GM18526 (cell line): ENCODE data around the gene TOP3B.

Experiments used
- POLR2A ChIP-seq: IDR thresholded peaks from 3 replicates; pipeline ENCODE4 v1.6.1; 2011; ENCODE audit not compliant: insufficient read length; ENCODE audit errors: extremely low read depth

TOP3B gene

DNA sequence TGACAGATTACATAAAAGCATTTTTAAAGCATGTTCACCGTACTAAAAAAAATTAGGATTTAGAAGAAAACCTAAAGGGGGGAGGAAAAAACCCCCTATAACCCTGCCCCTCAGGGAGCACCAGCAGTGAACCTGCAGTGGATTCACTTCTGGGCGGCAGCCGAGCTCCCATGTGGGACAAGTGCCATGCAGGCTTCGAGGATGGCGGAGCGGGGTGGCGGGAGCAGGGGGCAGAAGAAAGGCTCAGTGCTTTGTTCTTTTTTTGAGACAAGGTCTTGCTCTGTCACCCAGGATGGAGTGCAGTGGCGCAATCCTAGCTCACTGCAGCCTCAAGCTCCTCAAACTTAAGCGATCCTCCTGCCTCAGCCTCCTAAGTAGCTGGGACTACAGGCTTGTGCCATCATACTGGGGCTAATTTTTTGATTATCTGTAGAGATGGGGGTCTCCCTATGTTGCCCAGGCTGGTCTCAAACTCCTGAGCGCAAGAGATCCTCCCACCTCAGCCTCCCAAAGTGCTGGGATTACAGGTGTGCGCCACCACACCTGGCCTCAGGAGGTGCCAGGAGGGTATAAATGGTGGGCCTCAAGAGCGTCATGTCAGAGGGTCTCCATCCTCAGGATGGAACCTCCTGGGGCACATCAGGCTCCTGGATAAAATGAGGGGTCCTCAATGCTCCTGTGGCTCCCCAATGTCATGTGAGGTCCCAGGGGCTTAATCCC, 64.0 kb downstream of the TOP3B start:
- no peak for TF ChIP-seq POLR2A

DNA sequence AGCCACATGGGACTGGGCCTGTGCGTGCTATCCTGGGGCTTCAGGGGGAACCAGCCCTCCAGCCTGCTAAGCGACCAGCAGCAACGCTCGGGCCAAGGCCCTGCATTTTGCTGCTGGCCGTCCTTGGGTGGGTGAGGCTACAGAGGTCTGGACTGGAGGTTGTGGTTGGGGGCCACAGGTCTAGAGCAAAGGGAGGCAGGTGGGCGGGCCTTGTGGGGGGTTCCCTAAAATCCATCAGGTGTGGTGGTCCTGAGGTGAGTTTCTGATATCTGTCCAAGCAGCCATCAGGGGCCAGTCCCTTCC, 64.7 kb downstream of the TOP3B start:
- TF ChIP-seq POLR2A, result no peak

DNA sequence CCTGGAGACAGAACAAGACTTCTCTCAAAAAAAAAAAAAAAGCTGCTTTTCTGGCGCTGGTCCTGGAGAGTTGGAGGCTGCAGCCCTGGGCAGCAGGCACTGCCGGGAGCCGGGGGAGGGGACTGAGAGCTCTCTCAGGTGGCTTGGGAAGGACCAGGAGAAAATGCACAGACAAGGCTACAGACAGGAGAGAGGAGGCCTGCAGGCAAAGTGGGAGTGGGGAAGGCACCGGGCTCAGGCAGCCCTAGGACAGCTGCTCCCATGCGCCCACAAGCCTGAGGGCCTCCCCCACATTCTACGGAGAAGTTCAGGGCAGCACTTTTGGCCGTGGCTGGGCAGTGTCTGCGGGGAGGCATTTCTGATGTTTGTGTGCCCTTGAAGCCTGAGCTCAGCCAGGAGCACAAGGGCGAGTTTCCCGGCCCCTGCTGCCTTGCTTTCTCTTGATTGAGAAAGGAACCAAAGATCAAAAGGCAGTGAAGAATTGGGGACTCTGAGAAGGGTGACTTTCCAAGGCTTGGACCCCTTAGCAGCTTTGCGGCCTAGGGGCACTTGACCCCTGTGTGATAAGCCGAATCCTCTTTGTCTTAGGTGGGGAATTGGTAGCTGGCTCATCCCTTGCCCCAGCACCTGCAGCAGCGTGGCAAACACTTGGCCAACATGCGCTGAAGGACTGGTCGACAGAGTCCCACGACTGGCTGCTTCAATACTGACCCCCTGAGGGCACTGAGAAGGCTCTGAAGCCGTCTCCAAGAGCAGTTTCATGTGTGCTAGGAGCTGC, 65.2 kb downstream of the TOP3B start:
- no peak for TF ChIP-seq POLR2A

DNA sequence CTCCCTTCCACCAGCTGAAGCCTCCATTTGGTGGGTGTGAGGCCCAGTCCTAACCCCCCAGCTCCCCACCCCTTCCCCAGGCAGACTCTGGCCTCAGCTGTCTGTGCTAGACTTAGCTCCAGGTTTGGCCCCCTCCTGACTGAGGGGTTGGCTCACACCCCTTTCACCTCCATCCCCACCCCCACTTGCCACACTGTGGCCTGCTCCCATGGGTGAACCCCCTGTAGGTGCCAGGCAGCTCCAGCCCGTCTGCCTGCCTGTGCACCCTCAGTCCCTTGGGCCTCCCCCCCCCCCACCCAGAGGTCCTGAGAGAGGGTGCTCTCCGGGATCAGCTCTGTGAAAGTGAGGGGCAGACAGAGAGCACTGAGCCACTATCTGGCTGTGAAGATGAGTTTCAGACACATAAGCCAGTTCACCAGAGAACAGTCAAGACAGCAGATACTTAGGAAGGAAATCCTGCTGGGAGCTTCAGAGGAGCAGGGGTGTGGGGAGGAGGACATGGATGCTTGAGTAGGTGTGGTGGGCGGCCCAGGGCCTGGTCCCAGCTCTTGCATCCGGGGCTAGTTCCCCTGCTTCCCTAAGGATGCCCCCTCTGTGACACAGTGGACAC, 66.2 kb downstream of the TOP3B start:
- no peak for TF ChIP-seq POLR2A

DNA sequence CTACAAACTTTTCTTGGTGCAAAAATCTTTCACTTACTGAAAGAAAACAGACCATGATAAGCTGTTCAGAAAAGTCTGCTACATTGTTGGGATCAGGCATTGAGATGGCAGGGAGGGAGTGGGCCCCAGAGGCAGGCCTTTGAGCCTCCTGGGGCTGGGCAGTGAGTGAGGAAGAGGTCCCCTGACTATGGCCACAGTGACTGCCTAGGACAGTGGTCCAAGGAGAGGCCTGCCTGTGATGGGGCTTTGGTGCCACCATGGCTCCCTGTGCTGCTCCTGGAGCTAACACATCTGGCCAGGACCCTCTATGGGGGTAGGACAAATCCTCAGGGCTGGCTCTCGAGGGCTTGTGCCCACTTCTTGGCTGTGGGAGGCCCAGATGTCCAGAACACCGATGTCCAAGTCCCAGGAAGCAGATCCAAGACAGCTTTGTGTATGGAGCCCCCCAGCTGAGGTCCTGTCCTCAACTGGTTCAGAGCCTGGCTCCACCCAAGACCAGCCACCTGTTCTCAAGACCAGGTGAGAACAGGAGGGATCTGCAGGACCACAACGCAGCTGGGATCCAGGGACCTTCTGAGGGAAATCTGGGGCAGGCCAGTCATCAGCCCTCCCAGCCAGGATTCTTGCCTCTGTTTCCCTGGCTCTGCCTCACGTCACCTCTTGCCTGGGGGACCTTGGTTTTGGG, 66.8 kb downstream of the TOP3B start:
- no peak for TF ChIP-seq POLR2A

DNA sequence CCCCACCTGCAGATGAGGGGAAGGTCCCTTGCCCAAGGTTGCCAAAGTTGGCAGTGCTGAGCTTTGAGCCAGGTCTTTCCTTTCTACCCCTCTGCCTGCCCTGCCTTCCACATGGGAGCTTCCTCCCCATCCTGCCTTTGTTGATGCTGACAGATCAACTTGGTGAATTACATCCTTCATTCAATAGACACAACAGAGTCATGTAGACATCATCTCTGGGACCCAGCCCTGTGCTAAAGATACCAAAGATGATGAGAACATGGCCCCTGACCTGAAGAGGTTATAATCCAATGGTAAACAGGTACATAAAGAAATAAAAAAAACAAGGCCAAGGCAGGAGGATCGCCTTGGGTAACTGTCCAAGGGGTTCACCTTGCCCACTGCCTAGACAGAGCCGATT, 72.7 kb downstream of the TOP3B start:
- no peak for TF ChIP-seq POLR2A

DNA sequence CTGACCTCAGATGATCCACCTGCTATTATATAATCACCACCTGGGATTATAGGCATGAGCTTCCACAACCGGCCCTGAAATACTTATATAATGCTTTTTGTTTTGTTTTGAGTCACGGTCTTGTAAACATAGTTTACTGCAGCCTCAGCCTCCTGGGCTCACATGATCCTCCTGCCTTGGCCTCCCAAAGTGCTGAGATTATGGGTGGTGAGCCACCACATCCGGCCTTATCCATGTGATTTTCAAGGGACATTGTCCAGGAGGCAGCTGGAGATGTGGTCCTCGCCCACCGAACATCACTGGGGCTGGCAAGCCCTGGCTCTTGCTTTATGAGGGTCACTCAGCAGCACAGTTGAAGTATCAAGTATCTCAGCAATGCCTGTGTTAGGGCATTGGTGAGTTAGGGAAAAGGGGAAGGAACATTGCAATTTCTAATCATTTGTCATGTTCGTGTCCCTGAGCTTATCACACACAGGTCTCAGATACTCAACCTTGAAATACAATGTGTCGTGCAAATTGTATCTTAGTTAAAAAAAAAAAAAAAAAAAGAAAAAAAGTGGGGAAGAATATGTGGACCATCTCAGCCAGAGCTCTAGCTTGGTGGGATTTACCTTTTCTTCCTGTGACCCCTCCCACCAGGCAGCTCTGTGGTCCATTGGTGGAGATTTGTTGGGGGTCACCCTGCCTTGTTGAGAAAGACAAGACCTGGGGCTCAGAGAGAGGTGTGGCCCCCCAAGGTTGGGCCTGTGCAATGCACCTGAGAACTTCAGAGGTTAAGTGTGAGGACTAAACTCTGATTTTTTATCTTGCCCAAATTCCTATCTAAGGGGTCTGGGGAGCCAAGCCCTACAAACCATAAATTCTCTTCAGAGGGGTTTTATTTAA, 74.7 kb downstream of the TOP3B start:
- TF ChIP-seq POLR2A, result no peak
